ENCODE data around the gene KLHL10. TPM values are rescaled to one million over a fixed set of nuclear protein-coding genes. Genes with fewer than 3 reads are reported as not detected.

Gene KLHL10
- total and polyA plus RNA-seq, 9 of the 15 experiments (the other 6 are each of a cell fraction or from before 2014, with no cell fraction given): 0.06 to 0.56 (median 0.12) TPM; not detected in 5

DNA sequence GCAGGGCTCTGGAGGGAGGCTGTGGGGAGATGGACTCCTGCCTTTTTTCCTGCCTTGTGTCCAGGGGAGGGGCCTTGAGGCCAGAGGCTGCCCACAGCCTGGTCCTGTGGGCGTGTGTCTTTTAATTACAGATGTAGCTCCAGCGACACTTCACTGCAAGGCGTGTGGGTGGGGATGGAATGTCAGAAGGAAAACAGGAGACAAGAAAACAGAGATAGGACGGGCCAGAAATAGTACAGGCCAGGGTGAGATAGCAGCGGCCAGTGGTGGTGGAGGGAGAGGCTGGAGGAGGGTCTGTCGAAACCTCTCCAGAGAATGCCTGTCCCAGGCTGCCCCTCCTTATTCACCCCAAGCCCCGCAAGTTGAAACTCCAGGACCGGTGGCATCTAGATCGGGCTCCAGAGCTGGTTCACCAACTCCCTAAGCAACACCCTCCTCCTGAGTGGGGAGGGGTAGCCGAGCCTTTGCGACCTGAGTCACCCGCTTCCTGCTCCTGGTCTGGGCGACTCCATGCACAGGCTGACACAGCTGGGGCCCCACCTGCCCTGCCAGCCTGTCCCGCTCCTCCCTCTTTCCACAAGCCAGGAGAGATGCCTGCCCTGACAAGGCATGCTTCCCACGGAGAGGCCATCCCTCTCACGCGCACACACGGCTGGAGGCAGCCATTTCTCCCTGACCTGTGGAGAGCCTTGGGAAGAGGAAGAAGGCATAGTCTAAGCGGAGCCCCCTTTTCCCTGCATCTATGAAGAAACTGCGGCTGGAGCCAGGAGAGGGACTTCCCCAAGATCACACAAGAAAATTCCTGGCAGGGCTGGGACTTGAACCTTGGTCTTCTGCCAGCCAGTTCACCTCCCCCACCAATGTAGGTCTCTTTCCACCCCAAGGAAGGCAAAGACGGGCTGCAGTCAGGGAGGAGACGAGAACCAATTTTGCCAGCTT is 44.5 kb upstream of the KLHL10 start (continued):
- TF ChIP-seq, protein P1, sequence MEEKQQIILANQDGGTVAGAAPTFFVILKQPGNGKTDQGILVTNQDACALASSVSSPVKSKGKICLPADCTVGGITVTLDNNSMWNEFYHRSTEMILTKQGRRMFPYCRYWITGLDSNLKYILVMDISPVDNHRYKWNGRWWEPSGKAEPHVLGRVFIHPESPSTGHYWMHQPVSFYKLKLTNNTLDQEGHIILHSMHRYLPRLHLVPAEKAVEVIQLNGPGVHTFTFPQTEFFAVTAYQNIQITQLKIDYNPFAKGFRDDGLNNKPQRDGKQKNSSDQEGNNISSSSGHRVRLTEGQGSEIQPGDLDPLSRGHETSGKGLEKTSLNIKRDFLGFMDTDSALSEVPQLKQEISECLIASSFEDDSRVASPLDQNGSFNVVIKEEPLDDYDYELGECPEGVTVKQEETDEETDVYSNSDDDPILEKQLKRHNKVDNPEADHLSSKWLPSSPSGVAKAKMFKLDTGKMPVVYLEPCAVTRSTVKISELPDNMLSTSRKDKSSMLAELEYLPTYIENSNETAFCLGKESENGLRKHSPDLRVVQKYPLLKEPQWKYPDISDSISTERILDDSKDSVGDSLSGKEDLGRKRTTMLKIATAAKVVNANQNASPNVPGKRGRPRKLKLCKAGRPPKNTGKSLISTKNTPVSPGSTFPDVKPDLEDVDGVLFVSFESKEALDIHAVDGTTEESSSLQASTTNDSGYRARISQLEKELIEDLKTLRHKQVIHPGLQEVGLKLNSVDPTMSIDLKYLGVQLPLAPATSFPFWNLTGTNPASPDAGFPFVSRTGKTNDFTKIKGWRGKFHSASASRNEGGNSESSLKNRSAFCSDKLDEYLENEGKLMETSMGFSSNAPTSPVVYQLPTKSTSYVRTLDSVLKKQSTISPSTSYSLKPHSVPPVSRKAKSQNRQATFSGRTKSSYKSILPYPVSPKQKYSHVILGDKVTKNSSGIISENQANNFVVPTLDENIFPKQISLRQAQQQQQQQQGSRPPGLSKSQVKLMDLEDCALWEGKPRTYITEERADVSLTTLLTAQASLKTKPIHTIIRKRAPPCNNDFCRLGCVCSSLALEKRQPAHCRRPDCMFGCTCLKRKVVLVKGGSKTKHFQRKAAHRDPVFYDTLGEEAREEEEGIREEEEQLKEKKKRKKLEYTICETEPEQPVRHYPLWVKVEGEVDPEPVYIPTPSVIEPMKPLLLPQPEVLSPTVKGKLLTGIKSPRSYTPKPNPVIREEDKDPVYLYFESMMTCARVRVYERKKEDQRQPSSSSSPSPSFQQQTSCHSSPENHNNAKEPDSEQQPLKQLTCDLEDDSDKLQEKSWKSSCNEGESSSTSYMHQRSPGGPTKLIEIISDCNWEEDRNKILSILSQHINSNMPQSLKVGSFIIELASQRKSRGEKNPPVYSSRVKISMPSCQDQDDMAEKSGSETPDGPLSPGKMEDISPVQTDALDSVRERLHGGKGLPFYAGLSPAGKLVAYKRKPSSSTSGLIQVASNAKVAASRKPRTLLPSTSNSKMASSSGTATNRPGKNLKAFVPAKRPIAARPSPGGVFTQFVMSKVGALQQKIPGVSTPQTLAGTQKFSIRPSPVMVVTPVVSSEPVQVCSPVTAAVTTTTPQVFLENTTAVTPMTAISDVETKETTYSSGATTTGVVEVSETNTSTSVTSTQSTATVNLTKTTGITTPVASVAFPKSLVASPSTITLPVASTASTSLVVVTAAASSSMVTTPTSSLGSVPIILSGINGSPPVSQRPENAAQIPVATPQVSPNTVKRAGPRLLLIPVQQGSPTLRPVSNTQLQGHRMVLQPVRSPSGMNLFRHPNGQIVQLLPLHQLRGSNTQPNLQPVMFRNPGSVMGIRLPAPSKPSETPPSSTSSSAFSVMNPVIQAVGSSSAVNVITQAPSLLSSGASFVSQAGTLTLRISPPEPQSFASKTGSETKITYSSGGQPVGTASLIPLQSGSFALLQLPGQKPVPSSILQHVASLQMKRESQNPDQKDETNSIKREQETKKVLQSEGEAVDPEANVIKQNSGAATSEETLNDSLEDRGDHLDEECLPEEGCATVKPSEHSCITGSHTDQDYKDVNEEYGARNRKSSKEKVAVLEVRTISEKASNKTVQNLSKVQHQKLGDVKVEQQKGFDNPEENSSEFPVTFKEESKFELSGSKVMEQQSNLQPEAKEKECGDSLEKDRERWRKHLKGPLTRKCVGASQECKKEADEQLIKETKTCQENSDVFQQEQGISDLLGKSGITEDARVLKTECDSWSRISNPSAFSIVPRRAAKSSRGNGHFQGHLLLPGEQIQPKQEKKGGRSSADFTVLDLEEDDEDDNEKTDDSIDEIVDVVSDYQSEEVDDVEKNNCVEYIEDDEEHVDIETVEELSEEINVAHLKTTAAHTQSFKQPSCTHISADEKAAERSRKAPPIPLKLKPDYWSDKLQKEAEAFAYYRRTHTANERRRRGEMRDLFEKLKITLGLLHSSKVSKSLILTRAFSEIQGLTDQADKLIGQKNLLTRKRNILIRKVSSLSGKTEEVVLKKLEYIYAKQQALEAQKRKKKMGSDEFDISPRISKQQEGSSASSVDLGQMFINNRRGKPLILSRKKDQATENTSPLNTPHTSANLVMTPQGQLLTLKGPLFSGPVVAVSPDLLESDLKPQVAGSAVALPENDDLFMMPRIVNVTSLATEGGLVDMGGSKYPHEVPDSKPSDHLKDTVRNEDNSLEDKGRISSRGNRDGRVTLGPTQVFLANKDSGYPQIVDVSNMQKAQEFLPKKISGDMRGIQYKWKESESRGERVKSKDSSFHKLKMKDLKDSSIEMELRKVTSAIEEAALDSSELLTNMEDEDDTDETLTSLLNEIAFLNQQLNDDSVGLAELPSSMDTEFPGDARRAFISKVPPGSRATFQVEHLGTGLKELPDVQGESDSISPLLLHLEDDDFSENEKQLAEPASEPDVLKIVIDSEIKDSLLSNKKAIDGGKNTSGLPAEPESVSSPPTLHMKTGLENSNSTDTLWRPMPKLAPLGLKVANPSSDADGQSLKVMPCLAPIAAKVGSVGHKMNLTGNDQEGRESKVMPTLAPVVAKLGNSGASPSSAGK (IDR thresholded peaks at IDR 0.05): no peak
- TF ChIP-seq MYNN (IDR thresholded peaks at IDR 0.05) (peak; percentile 76), MYNN (CRISPR knock-in tag; IDR thresholded peaks at IDR 0.05) (no peak), NCOR1 (IDR thresholded peaks at IDR 0.05) (peak; percentile 79), GTF2A2 (tag; IDR thresholded peaks at IDR 0.05) (no peak), PTBP1 (IDR thresholded peaks at IDR 0.05; ENCODE audit: low read depth, low read length) (no peak), SMC3 (conservative IDR thresholded peaks at IDR 0.05; ENCODE audit: insufficient read depth, low read depth, low read length) (no peak), HMG20A (CRISPR knock-in tag; conservative IDR thresholded peaks at IDR 0.05) (no peak), HLTF (IDR thresholded peaks at IDR 0.05) (no peak), DPF2 (IDR thresholded peaks at IDR 0.05) (peak; percentile 85), E2F3 (CRISPR knock-in tag; IDR thresholded peaks at IDR 0.05) (no peak), PHTF2 (CRISPR knock-in tag; IDR thresholded peaks at IDR 0.05) (no peak), ZEB2 (IDR thresholded peaks at IDR 0.05) (peak; percentile 35; the same call in 1 of the 2 replicates), DIDO1 (tag; IDR thresholded peaks at IDR 0.05; ENCODE audit: low read depth) (no peak), TCF7 (IDR thresholded peaks at IDR 0.05; ENCODE audit: borderline replicate concordance) (no peak), MXI1 (IDR thresholded peaks at IDR 0.05; ENCODE audit: low read depth, low read length) (0 out of 2 replicates have a peak, but pooled peaks have one; percentile 15), TARDBP (IDR thresholded peaks at IDR 0.05) (0 out of 2 replicates have a peak, but pooled peaks have one; percentile 20)
- TF ChIP-seq, protein P2, sequence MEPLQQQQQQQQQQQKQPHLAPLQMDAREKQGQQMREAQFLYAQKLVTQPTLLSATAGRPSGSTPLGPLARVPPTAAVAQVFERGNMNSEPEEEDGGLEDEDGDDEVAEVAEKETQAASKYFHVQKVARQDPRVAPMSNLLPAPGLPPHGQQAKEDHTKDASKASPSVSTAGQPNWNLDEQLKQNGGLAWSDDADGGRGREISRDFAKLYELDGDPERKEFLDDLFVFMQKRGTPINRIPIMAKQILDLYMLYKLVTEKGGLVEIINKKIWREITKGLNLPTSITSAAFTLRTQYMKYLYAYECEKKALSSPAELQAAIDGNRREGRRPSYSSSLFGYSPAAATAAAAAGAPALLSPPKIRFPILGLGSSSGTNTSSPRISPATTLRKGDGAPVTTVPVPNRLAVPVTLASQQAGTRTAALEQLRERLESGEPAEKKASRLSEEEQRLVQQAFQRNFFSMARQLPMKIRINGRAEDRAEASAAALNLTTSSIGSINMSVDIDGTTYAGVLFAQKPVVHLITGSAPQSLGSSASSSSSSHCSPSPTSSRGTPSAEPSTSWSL (CRISPR knock-in tag; IDR thresholded peaks at IDR 0.05; ENCODE audit: borderline replicate concordance): no peak

All from K562 (cell line).